GM19043 (cell line): Measurements from ENCODE around the gene C2CD2L.
"Not testable (repeated sequence)": the region's sequence is repeated elsewhere in the genome, so short reads cannot be mapped to it uniquely, and the experiment has no call there.

ENCODE experiments used
- ATAC-seq: cut with Tn5 transposase; IDR thresholded peaks from one replicate; pipeline ENCODE4 v1.9.1; 2021; ENCODE audit warnings: low read depth; ENCODE audit not compliant: unreplicated experiment

Gene C2CD2L

GRCh38 chr11:119092880-119093842, 14.0 kb upstream of the C2CD2L start:
- ATAC-seq: no peak

GRCh38 chr11:119093942-119094815, 13.0 kb upstream of the C2CD2L start:
- no peak for ATAC-seq

GRCh38 chr11:119094816-119095065, 12.4 kb upstream of the C2CD2L start:
- ATAC-seq: peak; percentile 27

GRCh38 chr11:119095066-119095880, 11.9 kb upstream of the C2CD2L start:
- ATAC-seq: peak; percentile 81

- ATAC-seq: no peak
Measured at GRCh38 chr11:119099711-119100110, 7.4 kb upstream of the C2CD2L start.

- ATAC-seq: no peak
Measured at GRCh38 chr11:119100246-119100970, 6.7 kb upstream of the C2CD2L start.

GRCh38 chr11:119100994-119101758, 6.0 kb upstream of the C2CD2L start:
- peak; percentile 22 for ATAC-seq

- ATAC-seq: peak; percentile 82
Measured at GRCh38 chr11:119101759-119102423, 5.3 kb upstream of the C2CD2L start, which contains the start of gene DPAGT1. Gene DPAGT1, minus strand, starts transcription at chr11:119101853. Its CDS starts 198 bp downstream, at chr11:119101655.

GRCh38 chr11:119103161-119103664, 3.9 kb upstream of the C2CD2L start:
- not testable (repeated sequence) for ATAC-seq

- no peak for ATAC-seq
Measured at GRCh38 chr11:119103793-119104192, 3.4 kb upstream of the C2CD2L start.

- ATAC-seq: peak; percentile 11
Measured at GRCh38 chr11:119107538-119108145, 498 bp downstream of the C2CD2L start.

GRCh38 chr11:119108146-119108856, 1.2 kb downstream of the C2CD2L start:
- ATAC-seq: no peak

- ATAC-seq: no peak
Measured at GRCh38 chr11:119108857-119109221, 1.7 kb downstream of the C2CD2L start.

GRCh38 chr11:119109843-119110242, 2.7 kb downstream of the C2CD2L start:
- no peak for ATAC-seq

GRCh38 chr11:119110439-119110838, 3.3 kb downstream of the C2CD2L start:
- ATAC-seq: no peak

GRCh38 chr11:119111361-119111925, 4.3 kb downstream of the C2CD2L start:
- no peak for ATAC-seq
